Heart left ventricle (tissue), 13 donors: ENCODE results near the gene SEPTIN5.

Experiments used
- CTCF ChIP-seq, 12 donors: fragments of 200-600 bp; sonication (generic) in 4 of 12; IDR thresholded peaks; one replicate each; pipeline versions ENCODE4 v1.5.0 to v1.8.0; 2018 to 2022; ENCODE audit warnings: antibody characterized with exemption in 12 of 12, mild to moderate bottlenecking in 5 of 12
- POLR2A ChIP-seq, 2 donors: fragments of 450-650 bp; IDR thresholded peaks; one replicate each; pipeline ENCODE4 v1.6.1; 2017; ENCODE audit warnings: antibody characterized with exemption in 2 of 2, mild to moderate bottlenecking in 2 of 2, moderate library complexity in 2 of 2
- donor health status: ischemic (EF 13 %, LVEDD 7.1; RV severe dilation, severe dysfunction).
- donor health status: DM: no; HTN: yes; CAD: no.
- donor health status: DM: no; HTN: no; CAD: no.
- donor health status: ischemic (EF 25% LVEDD 6.9; RV normal size, moderate dysfunction).
- donor health status: ischemic (EF 25% LVEDD 5.7; RV mildly dilated, moderate dysfunction).
- donor health status: ischemic (EF 35%, LVEDD 5.7; RV mildly dilated, moderate dysfunction).
- donor health status: nonischemic (EF 11% LVEDD 7.7; RV severe dilation, severe dysfunction).
- donor health status: DM: yes; HTN: yes; CAD: no.
- donor health status: PGD.
- donor health status: ischemic (EF 29% LVEDD 5.4; RV normal size, mild dysfunction).
- donor health status: nonischemic (EF 23%, LVEDD 6.1; RV moderate dilation, normal function).

DNA sequence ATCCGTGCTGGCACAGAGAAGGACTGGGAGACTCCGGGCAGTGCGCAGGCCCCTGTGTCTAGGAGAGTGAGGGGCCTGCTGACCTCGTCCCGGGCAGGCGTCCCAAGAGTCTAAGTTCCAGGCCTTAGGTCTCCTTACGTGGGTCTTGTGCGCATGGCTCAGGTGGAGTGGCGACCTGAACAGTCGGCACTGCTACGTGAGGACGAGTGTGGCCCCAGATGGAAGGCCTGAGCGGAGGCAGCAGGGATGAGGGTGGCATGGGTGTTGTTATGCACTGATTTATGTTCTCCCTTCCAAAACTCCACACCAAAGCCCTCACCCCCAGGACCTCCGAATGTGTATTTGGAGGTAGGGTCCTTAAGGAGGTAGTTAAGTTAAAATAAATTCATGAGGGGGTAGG lies 20.7 kb upstream of the SEPTIN5 start:
- TF ChIP-seq CTCF (IDR thresholded peaks at IDR 0.05) (no peak), POLR2A (IDR thresholded peaks at IDR 0.05) (no peak)
